ENCODE data around the gene ZNF564.
"Not testable (repeated sequence)": the region's sequence is repeated elsewhere in the genome, so short reads cannot be mapped to it uniquely, and the experiment has no call there.

The ZNF564 gene

DNA sequence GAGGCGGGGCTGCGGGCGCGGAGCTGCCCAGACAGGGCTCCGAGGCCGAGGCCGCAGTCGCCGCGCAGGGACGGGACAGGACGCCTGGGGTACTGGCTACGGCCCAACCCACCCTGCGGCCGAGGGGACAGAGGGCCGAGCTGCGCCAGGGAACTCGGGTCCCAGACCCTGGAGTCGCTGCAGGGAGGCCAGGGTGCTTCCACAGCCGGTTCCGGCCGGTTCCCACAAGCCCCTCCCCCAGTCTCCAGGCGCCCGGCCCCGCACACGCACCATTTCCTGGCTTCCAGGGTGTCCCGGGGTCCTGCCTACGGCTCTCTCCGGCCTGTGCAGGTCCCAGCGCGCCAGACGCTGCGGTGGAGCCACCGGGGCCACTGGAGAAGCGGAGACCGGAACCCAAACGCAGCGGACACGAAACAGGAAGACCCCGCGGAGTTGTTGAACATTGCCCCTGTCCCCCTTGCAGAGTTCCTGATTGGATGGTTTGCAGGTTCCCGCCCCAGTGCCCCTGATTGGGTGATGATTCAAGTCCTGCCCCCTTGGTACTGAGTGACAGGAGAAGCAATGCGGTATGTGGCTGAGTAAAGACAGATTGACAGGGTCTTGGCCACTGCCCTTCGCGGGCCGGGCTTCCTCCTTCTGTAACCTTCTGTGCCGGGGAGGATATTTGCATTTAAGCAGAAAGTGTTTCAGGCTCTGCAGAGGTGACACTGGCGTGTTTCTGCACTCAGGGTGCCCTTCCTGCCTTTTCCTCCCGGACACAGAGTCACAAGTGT, at the start of gene ZNF564:
ZNF564 (minus strand) TSS at position 423 of the 773 bp plus-strand sequence; CDS start at position 273, 150 bp downstream.
- DNase-seq (ENCODE audit: extremely low read depth in 1 of 2, low read depth in 1 of 2) = peak; percentile 70 to 85

DNA sequence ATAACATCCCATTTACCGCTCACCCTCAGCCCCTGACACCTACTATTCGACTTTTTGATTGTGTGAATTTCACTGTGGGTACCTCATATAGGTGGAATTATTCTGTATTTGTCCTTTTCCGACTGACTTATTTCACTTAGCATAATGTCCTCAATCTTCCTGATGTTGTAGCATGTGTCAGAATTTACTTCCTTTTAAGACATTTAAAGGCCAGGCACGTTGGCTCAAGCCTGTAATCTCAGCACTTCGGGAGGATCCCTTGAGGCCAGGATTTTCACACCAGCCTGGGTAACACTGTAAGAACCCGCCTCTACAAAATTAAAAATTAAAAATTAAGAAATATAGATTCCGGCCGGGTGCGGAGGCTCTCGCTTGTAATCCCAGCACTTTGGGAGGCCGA, 46.3 kb upstream of the ZNF564 start:
- DNase-seq (ENCODE audit: extremely low read depth in 1 of 2, low read depth in 1 of 2) = no peak

DNA sequence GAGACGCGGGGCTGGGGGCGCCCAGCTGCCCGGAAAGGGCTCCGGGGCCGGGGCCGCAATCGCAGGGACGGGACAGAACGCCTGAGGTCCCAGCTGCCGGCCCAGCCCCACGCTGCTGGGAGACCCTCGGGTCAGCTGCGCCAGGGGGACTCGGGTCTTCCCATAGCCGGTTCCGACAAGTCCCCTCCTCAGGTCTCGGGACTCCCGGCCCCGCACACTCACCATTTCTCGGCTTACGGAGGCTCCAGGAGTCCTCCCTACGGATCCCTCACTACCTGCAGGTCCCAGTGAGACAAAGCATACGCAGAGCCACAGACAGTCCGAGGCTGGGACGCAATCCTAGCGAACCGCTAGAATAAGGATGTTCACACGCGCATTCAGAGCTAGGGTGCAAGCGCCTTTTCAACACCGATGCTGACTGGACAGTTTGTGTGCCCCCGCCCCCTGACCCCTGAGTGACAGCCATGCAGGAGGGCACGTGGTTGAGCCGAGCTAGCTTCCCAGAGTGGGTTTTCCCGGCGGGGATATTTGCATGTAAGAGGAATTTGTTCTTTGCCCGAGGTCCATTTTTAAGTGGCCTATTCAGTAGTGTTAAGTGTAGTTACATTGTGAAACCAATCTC, 45.8 kb upstream of the ZNF564 start:
- no peak for DNase-seq (ENCODE audit: extremely low read depth in 1 of 2, low read depth in 1 of 2)

- DNase-seq (ENCODE audit: extremely low read depth in 1 of 2, low read depth in 1 of 2) = no peak
Measured at GRCh38 chr19:12596485-12596884, 45.2 kb upstream of the ZNF564 start.

- no peak for DNase-seq (ENCODE audit: extremely low read depth in 1 of 2, low read depth in 1 of 2)
Measured at GRCh38 chr19:12581100-12581499, 29.8 kb upstream of the ZNF564 start.

DNA sequence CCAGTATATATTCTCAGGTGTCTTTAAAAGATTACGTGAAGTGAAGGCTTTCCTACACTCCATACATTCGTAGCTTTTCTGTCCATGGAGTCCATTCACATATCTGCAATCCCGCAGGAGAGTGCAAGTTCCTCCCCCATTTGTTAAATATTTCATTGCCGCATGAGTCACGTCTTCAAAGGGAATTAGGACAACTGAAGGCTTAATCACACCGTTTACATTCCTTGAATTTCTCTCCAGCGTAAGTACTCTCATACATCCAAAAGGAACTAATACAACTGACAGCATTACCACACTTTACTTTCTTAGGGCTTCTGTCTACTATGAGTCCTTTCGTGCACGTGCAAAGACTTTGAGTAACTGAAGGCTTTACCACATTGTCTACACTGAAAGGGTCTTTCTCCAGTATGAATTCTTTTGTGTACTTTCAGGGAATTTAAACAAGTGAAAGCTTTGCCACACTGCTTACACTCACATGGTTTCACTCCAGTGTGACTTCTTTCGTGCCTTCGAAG, 29.0 kb upstream of the ZNF564 start:
- DNase-seq (ENCODE audit: extremely low read depth in 1 of 2, low read depth in 1 of 2) = no peak

DNA sequence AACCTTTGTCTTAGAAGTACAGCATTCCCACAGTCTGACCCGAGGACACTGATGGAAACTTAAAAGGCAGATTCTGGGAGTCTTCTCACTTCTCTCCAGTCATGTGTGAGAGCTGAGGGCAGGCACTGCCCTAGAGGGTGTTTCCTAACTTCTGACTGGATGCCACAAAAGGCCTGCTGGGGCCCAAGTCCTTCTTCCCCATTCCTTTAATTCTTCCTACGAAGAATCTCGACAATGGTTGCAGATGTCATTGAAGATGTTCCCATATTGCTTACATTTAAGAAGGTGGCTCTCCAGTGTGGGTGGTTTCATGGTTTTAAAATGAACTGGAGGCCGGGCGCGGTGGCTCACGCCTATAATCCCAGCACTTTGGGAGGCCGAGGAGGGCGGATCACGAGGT, 27.4 kb upstream of the ZNF564 start:
- DNase-seq (ENCODE audit: extremely low read depth in 1 of 2, low read depth in 1 of 2) = no peak

DNA sequence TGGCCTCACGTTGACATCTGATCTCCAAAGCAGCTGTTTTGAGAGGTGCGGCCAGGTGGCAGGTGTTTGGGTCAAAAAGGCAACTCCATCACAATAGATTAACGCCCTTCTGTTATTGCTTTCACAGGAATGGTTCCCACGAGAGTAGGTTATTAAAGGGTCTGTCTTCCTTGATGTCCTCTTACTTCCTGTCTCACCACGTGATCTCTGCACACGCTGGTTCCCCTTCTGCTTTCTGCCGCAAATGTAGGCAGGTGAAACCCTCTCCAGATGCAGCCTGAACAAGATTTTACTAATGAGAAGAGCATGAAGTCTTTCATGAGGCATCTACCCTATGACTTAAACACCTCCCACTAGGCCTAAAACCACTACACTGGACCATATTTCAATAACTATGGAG, 22.8 kb upstream of the ZNF564 start:
- no peak for DNase-seq (ENCODE audit: extremely low read depth in 1 of 2, low read depth in 1 of 2)

DNA sequence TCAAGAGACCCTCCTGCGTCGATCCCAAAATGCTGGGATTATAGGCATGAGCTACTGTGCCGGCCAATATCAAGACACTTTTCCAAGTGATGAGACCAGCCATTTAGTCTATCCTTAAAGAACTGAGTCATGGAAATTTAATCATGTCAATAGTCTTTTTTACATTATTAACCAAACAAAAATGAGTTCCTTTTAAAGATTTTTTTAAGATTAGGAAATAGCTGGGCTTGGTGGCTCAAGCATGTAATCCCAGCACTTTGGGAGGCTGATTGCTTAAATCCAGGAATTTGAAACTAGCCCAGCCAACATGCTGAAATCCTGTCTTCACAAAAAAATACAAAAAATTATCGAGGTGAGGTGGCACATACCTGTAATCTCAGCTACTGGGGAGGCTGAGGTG, 16.7 kb upstream of the ZNF564 start:
- no peak for DNase-seq (ENCODE audit: extremely low read depth in 1 of 2, low read depth in 1 of 2)

DNA sequence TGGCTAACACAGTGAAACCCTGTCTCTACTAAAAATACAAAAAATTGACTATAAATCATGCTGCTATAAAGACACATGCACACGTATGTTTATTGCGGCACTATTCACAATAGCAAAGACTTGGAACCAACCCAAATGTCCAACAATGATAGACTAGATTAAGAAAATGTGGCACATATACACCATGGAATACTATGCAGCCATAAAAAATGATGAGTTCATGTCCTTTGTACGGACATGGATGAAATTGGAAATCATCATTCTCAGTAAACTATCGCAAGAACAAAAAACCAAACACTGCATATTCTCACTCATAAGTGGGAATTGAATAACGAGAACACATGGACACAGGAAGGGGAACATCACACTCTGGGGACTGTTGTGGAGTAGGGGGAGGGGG, 15.1 kb upstream of the ZNF564 start:
- not testable (repeated sequence) for DNase-seq (ENCODE audit: extremely low read depth in 1 of 2, low read depth in 1 of 2)

DNA sequence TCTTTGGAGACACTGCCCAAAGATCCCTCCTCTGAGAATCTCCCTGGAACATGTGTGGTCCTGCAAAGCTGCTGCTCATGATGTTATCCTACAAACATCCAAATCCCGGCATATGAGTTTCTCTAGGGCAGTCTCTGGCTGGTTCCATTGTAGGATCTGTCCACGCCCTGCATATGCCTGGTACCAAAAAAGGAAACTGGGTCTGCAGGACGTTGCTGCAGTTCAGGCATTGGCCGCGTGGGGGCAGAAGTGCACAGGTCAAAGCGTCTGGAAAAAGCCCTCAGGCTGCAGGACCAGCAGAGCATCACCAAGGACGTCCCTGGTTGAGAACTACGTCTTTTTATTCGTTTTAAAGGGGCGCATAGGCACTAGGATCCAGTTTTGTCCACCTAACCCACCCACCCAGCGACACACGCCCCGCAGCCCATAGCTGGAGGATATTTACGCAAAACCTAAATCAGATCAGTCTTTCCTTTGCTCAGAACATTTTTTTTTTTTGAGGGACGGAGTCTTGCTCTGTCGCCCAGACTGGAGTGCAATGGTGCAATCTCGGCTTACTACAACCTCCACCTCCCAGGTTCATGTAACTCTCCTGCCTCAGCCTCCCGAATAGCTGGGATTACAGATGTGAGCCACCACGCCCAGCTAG, 12.9 kb upstream of the ZNF564 start:
- DNase-seq (ENCODE audit: extremely low read depth in 1 of 2, low read depth in 1 of 2) = peak; percentile 75 to 85

- DNase-seq (ENCODE audit: extremely low read depth in 1 of 2, low read depth in 1 of 2) = no peak
Measured at GRCh38 chr19:12555456-12555930, 4.2 kb upstream of the ZNF564 start.

DNA sequence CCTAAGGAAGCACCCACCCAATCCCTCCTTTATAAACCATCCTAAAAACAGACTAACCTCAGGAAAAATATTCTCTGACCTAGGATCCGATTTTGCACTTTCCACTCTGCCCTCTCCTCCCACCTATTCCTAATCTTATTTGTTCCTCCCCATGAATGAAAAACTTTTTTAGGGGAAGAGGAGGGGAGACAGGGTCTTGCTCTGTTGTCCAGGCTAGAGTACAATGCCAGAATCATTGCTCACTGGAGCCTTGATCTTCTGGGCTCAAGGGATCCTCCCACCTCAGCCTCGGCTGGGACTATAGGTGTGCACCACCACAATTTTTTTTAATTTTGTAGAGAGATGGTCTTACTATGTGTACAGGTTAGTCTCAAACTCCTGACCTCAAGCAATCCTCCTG, 4.4 kb downstream of the ZNF564 start:
- no peak for DNase-seq (ENCODE audit: extremely low read depth in 1 of 2, low read depth in 1 of 2)

- no peak for DNase-seq (ENCODE audit: extremely low read depth in 1 of 2, low read depth in 1 of 2)
Measured at GRCh38 chr19:12546068-12546467, 5.2 kb downstream of the ZNF564 start.

- no peak for DNase-seq (ENCODE audit: extremely low read depth in 1 of 2, low read depth in 1 of 2)
Measured at GRCh38 chr19:12545267-12545666, 6.0 kb downstream of the ZNF564 start.

- DNase-seq (ENCODE audit: extremely low read depth in 1 of 2, low read depth in 1 of 2) = no peak
Measured at GRCh38 chr19:12544401-12544876, 6.8 kb downstream of the ZNF564 start.

- no peak for DNase-seq (ENCODE audit: extremely low read depth in 1 of 2, low read depth in 1 of 2)
Measured at GRCh38 chr19:12543855-12544254, 7.4 kb downstream of the ZNF564 start.

GRCh38 chr19:12527034-12527836, 24.0 kb downstream of the ZNF564 start:
- no peak for DNase-seq (ENCODE audit: extremely low read depth in 1 of 2, low read depth in 1 of 2)

GRCh38 chr19:12526542-12526941, 24.7 kb downstream of the ZNF564 start:
- no peak for DNase-seq (ENCODE audit: extremely low read depth in 1 of 2, low read depth in 1 of 2)

DNA sequence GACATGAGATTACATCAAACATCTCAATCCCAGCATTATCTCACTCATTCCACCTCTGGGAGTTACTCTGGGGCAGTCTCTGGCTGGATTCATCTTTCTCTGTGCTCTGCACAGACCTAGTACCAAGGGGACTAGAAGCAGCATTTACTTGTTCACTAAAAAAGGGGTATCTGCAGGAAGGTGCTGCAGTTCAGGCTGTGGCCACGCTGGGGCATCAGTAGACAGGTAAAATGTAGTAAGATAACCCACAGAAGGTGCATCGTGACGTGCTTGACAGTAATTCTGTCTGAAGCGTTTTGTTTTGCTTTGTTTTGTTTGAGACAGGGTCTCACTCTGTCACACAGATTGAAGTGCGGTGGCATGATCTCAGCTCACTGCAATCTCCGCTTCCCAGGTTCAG, 29.3 kb downstream of the ZNF564 start:
- no peak for DNase-seq (ENCODE audit: extremely low read depth in 1 of 2, low read depth in 1 of 2)

All from activated CD8-positive, alpha-beta memory T cell treated with anti-CD3 and anti-CD28 coated beads for 1 hour (primary cell).